SK-N-SH (cell line): ENCODE results near the gene FBXL7. TPM values are rescaled to one million over a fixed set of nuclear protein-coding genes. Genes with fewer than 3 reads are reported as not detected.

Experiments
- CTCF ChIA-PET: fragments of 300-600, 350-600 bp; formaldehyde crosslinking; extraction: SDS; loops from one replicate; lab custom pipeline; 2021; lab: Yijun Ruan, JAX
- POLR2A ChIA-PET: fragments of 350-600 bp; sonication (Branson Sonifier 250); formaldehyde crosslinking; extraction: SDS; loops from one replicate; lab custom pipeline; 2020; ENCODE audit warnings: antibody characterized with exemption, inconsistent platforms; lab: Yijun Ruan, JAX
- DNase-seq: peaks from one replicate; pipeline ENCODE4 v3.0.0; 2012
- H2AFZ ChIP-seq: fragments of 200-600 bp; sonication (generic); 2 replicates; pipeline ENCODE4 v1.8.1; 2016; ENCODE audit warnings: antibody characterized with exemption, mild to moderate bottlenecking, low read depth
- H3F3A ChIP-seq: fragments of 200-600 bp; sonication (generic); replicated peaks from 2 replicates; pipeline ENCODE3; 2016; ENCODE audit warnings: antibody characterized with exemption, mild to moderate bottlenecking; ENCODE audit not compliant: insufficient read depth
- H3K27ac ChIP-seq, 2 experiments: fragments of 200-500 bp in 1 of 2; fragments of 200-600 bp in 1 of 2; sonication (Bioruptor generic) in 1 of 2; sonication (generic), shearing (Covaris generic) in 1 of 2; 2 replicates each; pipeline versions ENCODE4 v1.5.1 to v1.6.1; 2014 to 2016; ENCODE audit warnings: low read depth in 2 of 2, inconsistent platforms in 1 of 2, low read length in 1 of 2, mild to moderate bottlenecking in 1 of 2, mixed read lengths in 1 of 2
- H3K27me3 ChIP-seq: fragments of 200-600 bp; sonication (generic), shearing (Covaris generic); 2 replicates; pipeline ENCODE4 v1.6.1; 2016; ENCODE audit warnings: mixed run types; ENCODE audit not compliant: insufficient read depth
- H3K36me3 ChIP-seq, 2 experiments: fragments of 200-500 bp in 1 of 2; fragments of 200-600 bp in 1 of 2; sonication (Bioruptor generic) in 1 of 2; sonication (generic) in 1 of 2; replicated peaks in 1 of 2; 2 replicates each; pipeline versions ENCODE3 to v1.5.1; 2014 to 2016; ENCODE audit warnings: low read length in 1 of 2, mild to moderate bottlenecking in 1 of 2; ENCODE audit not compliant: insufficient read depth in 2 of 2, control insufficient read depth in 1 of 2
- H3K4me1 ChIP-seq, 2 experiments: fragments of 200-500 bp in 1 of 2; fragments of 200-600 bp in 1 of 2; sonication (Bioruptor generic) in 1 of 2; sonication (generic), shearing (Covaris generic) in 1 of 2; 2 replicates each; pipeline versions ENCODE4 v1.5.1 to v1.6.1; 2014 to 2016; ENCODE audit warnings: low read depth in 1 of 2, low read length in 1 of 2, mixed run types in 1 of 2; ENCODE audit not compliant: insufficient read depth in 2 of 2, control insufficient read depth in 1 of 2
- H3K4me2 ChIP-seq: fragments of 200-600 bp; sonication (generic), shearing (Covaris generic); 2 replicates; pipeline ENCODE4 v1.6.1; 2017; ENCODE audit warnings: mixed run types
- H3K4me3 ChIP-seq, 2 experiments: fragments of 200-500 bp in 1 of 2; fragments of 200-600 bp in 1 of 2; sonication (Bioruptor generic) in 1 of 2; sonication (generic), shearing (Covaris generic) in 1 of 2; 2 replicates each; pipeline versions ENCODE4 v1.5.1 to v1.8.1; 2014 to 2016; ENCODE audit warnings: low read depth in 2 of 2, inconsistent platforms in 1 of 2, low read length in 1 of 2, mild to moderate bottlenecking in 1 of 2, mixed read lengths in 1 of 2, moderate library complexity in 1 of 2
- H3K79me2 ChIP-seq: fragments of 200-600 bp; sonication (generic); 2 replicates; pipeline ENCODE4 v1.8.1; 2017; ENCODE audit warnings: mild to moderate bottlenecking; ENCODE audit not compliant: insufficient read depth
- H3K9ac ChIP-seq: fragments of 200-600 bp; sonication (generic); 2 replicates; pipeline ENCODE4 v1.6.1; 2017; ENCODE audit warnings: mixed run types
- H3K9me2 ChIP-seq: fragments of 200-600 bp; sonication (generic); 2 replicates; pipeline ENCODE4 v1.6.1; 2017; ENCODE audit warnings: mixed run types
- H3K9me3 ChIP-seq: fragments of 200-600 bp; sonication (generic); 2 replicates; pipeline ENCODE4 v1.6.1; 2017; ENCODE audit warnings: mixed run types, mild to moderate bottlenecking, moderate library complexity
- H4K20me1 ChIP-seq: fragments of 200-600 bp; sonication (generic); 2 replicates; pipeline ENCODE4 v1.6.1; 2017; ENCODE audit warnings: mild to moderate bottlenecking, mixed run types; ENCODE audit not compliant: insufficient read depth
- ELF1 ChIP-seq: IDR thresholded peaks from 2 replicates; pipeline ENCODE4 v1.4.0; 2012
- EP300 ChIP-seq, 2 experiments: IDR thresholded peaks; 2 replicates each; pipeline versions ENCODE4 v1.4.0 to v1.6.1; 2012; ENCODE audit warnings: borderline replicate concordance in 1 of 2, low read depth in 1 of 2, low read length in 1 of 2
- FOXM1 ChIP-seq: IDR thresholded peaks from 2 replicates; pipeline ENCODE4 v1.4.0; 2012; ENCODE audit warnings: low read depth, mild to moderate bottlenecking
- GABPA ChIP-seq: IDR thresholded peaks from 2 replicates; pipeline ENCODE4 v1.4.0; 2012; ENCODE audit warnings: low read depth, mild to moderate bottlenecking
- MEF2A ChIP-seq: IDR thresholded peaks from 2 replicates; pipeline ENCODE4 v1.4.0; 2012; ENCODE audit warnings: low read depth, borderline replicate concordance
- MXI1 ChIP-seq: IDR thresholded peaks from 2 replicates; pipeline ENCODE4 v1.6.1; 2012; ENCODE audit warnings: mild to moderate bottlenecking, low read depth, low read length, improper control_type of control experiment
- NFIC ChIP-seq: IDR thresholded peaks from 2 replicates; pipeline ENCODE4 v1.4.0; 2012; ENCODE audit warnings: borderline replicate concordance
- NRF1 ChIP-seq: IDR thresholded peaks from 2 replicates; pipeline ENCODE4 v1.6.1; 2012; ENCODE audit warnings: low read depth, mild to moderate bottlenecking, low read length
- POLR2AphosphoS5 ChIP-seq: IDR thresholded peaks from 2 replicates; pipeline ENCODE4 v1.6.1; 2012; ENCODE audit warnings: low read depth, low read length
- RFX5 ChIP-seq: IDR thresholded peaks from 2 replicates; pipeline ENCODE4 v1.6.1; 2012; ENCODE audit warnings: mild to moderate bottlenecking, improper control_type of control experiment, low read length
- SIN3A ChIP-seq: IDR thresholded peaks from 2 replicates; pipeline ENCODE4 v1.6.1; 2012; ENCODE audit warnings: low read depth, mild to moderate bottlenecking, low read length, moderate library complexity, borderline replicate concordance
- TCF12 ChIP-seq: IDR thresholded peaks from 2 replicates; pipeline ENCODE4 v1.4.0; 2012
- YY1 ChIP-seq: IDR thresholded peaks from 2 replicates; pipeline ENCODE4 v1.4.0; 2012; ENCODE audit warnings: low read depth, mild to moderate bottlenecking
- WGBS: methylation state at CpG from one replicate; pipeline ENCODE4 v1.1.6; 2017; ENCODE audit warnings: low lambda C conversion rate; 5-methylcytosine and 5-hydroxymethylcytosine counted together
- polyA plus RNA-seq, 3 experiments: library from polyadenylated mRNA; depleted of rRNA; stranded (reverse); fragments of >200 nt; gene quantifications; 2 replicates each; pipeline ENCODE4 v1.2.3, GENCODE V29; 2012
- TF ChIP-seq, protein P1 (sequence below): fragments of 150-350 bp; IDR thresholded peaks from 2 replicates; pipeline ENCODE4 v1.6.1; 2016; ENCODE audit warnings: mild to moderate bottlenecking, low read depth, low read length
- TF ChIP-seq, protein P2 (sequence below): IDR thresholded peaks from 2 replicates; pipeline ENCODE4 v1.6.1; 2012; ENCODE audit warnings: mild to moderate bottlenecking, low read depth, low read length, moderate library complexity
- TF ChIP-seq, protein P3 (sequence below): IDR thresholded peaks from 2 replicates; pipeline ENCODE4 v1.4.0; 2012; ENCODE audit warnings: low read depth

Gene FBXL7
- polyA plus RNA-seq, 1 of the 3 experiments (the other 2 are of a cell fraction): 7.0 TPM

DNA sequence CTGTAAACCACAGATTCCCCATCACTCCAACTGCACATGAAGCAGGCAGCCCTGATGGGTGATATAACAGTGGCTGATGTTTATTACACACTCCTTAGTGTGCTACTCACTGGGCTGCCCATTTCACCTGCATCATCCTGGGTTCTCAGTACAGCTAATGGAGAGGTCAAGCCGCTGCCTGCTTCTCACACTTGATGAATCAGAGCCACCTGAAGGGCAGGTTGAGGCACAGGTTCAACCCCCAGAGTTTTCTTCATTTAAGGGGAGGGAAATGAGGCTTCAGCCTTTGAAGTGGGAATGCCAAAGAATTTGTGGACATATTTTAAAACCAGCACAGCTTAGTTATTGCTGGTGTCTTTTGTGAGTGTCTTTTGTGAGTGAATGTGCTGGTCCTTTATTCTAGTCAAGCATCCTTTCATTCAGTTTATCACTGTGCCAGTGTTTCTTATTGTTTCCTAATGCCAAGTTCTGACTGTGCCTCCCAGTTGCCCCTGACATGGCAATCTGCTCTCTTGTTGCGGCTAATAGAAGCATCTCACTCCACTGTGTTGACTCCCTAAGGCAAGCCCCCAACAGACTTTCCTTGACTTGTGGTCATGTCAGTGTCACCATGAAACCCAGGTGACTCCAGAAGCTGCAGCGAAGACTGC lies 109.2 kb downstream of the FBXL7 start:
- CTCF ChIA-PET: interaction anchor here (0.6 kb wide), 1 partner anchor 50 kb away, joined by 3 read pairs; no protein-coding TSS in a partner anchor
- Histone ChIP-seq H3K79me2 (peaks cover 11% of the 10 kb centered on the region; the same call in 1 of the 2 replicates), H3K9me3 (no peaks in the 10 kb centered on the region), H3K4me2 (no peak overlapping the region), H2AFZ (no peak overlapping the region), H3K36me3 (no peaks in the 10 kb centered on the region), H3K9ac (no peak overlapping the region), H3F3A (no peaks in the 10 kb centered on the region), H4K20me1 (no peaks in the 10 kb centered on the region), H3K4me3 (no peak overlapping the region), H3K27ac (no peak overlapping the region), H3K9me2 (no peaks in the 10 kb centered on the region), H3K4me1 (no peaks in the 10 kb centered on the region; a peak in 1 of 4 replicates), H3K27me3 (no peaks in the 10 kb centered on the region)
- POLR2A ChIA-PET: no interaction called here
- WGBS: 88% methylated on average over 3 of the region's 3 CpGs
- no peak for TF ChIP-seq ELF1
- DNase-seq: no peak

DNA sequence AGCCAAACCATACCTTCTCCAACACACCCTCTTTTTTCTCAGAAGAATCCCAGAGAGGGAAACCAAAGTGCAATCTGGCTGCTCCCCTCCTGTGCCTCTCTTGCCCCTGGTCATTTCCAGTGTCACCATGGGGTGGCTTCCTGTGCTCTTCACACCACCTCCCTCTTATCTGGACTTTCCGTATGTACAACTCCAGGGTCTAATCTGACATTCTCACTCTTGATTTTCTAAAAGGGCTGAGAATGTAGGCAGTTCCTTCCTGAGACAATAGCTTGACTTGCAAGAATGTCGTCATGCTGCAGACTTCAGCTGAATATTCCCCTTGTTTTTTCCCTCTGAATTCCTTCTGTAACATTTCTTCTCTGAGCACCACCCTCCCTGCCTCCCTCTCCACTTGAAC lies 110.2 kb downstream of the FBXL7 start:
- ChIA-PET POLR2A (no interaction called here), CTCF (interaction anchor here (0.6 to 1.0 kb wide), 3 partner anchors 11 to 49 kb away, joined by 3 read pairs; no protein-coding TSS in a partner anchor)
- Histone ChIP-seq H3K9me3 (no peaks in the 10 kb centered on the region), H3K4me3 (no peak overlapping the region), H3K36me3 (no peaks in the 10 kb centered on the region), H3K4me2 (no peak overlapping the region), H3K79me2 (peaks cover 11% of the 10 kb centered on the region; the same call in 1 of the 2 replicates), H3K4me1 (no peaks in the 10 kb centered on the region; a peak in 1 of 4 replicates), H3K9ac (no peak overlapping the region), H3K27ac (no peak overlapping the region), H4K20me1 (no peaks in the 10 kb centered on the region), H3K9me2 (no peaks in the 10 kb centered on the region), H3K27me3 (no peaks in the 10 kb centered on the region), H2AFZ (no peak overlapping the region), H3F3A (peaks cover under 1% of the 10 kb centered on the region)
- no peak for DNase-seq
- 83% methylated on average over 2 of the region's 2 CpGs for WGBS
- TF ChIP-seq FOXM1 (no peak), MXI1 (no peak), EP300 (IDR thresholded peaks at IDR 0.05; ENCODE audit: borderline replicate concordance in 1 of 2, low read depth in 1 of 2, low read length in 1 of 2) (no peak), NRF1 (no peak), SIN3A (no peak)
- TF ChIP-seq, protein P1, sequence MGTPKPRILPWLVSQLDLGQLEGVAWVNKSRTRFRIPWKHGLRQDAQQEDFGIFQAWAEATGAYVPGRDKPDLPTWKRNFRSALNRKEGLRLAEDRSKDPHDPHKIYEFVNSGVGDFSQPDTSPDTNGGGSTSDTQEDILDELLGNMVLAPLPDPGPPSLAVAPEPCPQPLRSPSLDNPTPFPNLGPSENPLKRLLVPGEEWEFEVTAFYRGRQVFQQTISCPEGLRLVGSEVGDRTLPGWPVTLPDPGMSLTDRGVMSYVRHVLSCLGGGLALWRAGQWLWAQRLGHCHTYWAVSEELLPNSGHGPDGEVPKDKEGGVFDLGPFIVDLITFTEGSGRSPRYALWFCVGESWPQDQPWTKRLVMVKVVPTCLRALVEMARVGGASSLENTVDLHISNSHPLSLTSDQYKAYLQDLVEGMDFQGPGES: no peak

DNA sequence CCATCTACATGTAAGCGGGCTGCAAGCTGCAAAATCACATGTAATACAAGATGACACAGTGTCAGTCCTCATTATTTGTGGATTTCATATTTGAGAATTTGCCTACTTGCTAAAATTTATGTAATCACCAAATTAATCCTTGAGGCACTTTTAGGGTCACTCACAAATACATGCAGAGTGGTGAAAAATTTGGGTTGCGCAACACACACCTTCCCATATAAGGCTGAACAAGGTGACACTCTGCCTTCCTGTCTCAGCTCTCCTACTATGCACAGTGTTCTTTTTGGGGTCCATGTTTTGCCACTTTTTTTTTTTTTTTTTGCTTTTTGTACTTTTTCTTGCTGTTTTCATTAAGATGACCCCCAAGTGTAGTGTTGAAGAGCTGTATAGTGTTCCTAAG lies 111.0 kb downstream of the FBXL7 start:
- POLR2A ChIA-PET: no interaction called here
- H3K79me2 ChIP-seq: peaks cover 11% of the 10 kb centered on the region; the same call in 1 of the 2 replicates
- TF ChIP-seq RFX5 (no peak), YY1 (no peak), POLR2AphosphoS5 (no peak), NFIC (no peak), FOXM1 (no peak), MEF2A (no peak), TCF12 (no peak), GABPA (no peak)
- TF ChIP-seq, protein P2, sequence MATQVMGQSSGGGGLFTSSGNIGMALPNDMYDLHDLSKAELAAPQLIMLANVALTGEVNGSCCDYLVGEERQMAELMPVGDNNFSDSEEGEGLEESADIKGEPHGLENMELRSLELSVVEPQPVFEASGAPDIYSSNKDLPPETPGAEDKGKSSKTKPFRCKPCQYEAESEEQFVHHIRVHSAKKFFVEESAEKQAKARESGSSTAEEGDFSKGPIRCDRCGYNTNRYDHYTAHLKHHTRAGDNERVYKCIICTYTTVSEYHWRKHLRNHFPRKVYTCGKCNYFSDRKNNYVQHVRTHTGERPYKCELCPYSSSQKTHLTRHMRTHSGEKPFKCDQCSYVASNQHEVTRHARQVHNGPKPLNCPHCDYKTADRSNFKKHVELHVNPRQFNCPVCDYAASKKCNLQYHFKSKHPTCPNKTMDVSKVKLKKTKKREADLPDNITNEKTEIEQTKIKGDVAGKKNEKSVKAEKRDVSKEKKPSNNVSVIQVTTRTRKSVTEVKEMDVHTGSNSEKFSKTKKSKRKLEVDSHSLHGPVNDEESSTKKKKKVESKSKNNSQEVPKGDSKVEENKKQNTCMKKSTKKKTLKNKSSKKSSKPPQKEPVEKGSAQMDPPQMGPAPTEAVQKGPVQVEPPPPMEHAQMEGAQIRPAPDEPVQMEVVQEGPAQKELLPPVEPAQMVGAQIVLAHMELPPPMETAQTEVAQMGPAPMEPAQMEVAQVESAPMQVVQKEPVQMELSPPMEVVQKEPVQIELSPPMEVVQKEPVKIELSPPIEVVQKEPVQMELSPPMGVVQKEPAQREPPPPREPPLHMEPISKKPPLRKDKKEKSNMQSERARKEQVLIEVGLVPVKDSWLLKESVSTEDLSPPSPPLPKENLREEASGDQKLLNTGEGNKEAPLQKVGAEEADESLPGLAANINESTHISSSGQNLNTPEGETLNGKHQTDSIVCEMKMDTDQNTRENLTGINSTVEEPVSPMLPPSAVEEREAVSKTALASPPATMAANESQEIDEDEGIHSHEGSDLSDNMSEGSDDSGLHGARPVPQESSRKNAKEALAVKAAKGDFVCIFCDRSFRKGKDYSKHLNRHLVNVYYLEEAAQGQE: no peak
- TF ChIP-seq, protein P3, sequence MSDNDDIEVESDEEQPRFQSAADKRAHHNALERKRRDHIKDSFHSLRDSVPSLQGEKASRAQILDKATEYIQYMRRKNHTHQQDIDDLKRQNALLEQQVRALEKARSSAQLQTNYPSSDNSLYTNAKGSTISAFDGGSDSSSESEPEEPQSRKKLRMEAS: no peak
- TF ChIP-seq, protein P1: no peak

More for the DNA sequence above, 111.0 kb downstream of the FBXL7 start:
- no peak overlapping the region for H3K4me3 ChIP-seq
- peaks cover 0 to 4% of the 10 kb centered on the region in 2 experiments; a peak in 2 of 4 replicates for H3K4me1 ChIP-seq
- no peak for DNase-seq
- H3F3A ChIP-seq: peaks cover 7% of the 10 kb centered on the region
- CTCF ChIA-PET: interaction anchor here (0.7 to 1.0 kb wide), 3 partner anchors 11 to 548 kb away, joined by 3 to 4 read pairs (median 3); no protein-coding TSS in a partner anchor
- H3K27ac ChIP-seq: no peak overlapping the region
- no peak overlapping the region for H2AFZ ChIP-seq
- H3K4me2 ChIP-seq: no peak overlapping the region
- no peaks in the 10 kb centered on the region for H3K27me3 ChIP-seq
- no peaks in the 10 kb centered on the region for H4K20me1 ChIP-seq
- H3K9me2 ChIP-seq: no peaks in the 10 kb centered on the region
- 92% methylated on average over 2 of the region's 2 CpGs for WGBS
- H3K36me3 ChIP-seq: no peaks in the 10 kb centered on the region
- H3K9ac ChIP-seq: no peak overlapping the region
- H3K9me3 ChIP-seq: no peaks in the 10 kb centered on the region
